Myocyte (in vitro differentiated cells): ENCODE measurements around the gene CADPS2. TPM values are rescaled to one million over a fixed set of nuclear protein-coding genes. Genes with fewer than 3 reads are reported as not detected.

Experiments used
- DNase-seq: peaks from one replicate; pipeline ENCODE4 v3.0.0-alpha.2; 2012; ENCODE audit warnings: low read depth
- total RNA-seq: library from RNA; depleted of rRNA; stranded (reverse); fragments of >200 nt; gene quantifications from 2 replicates; pipeline ENCODE4 v1.2.3, GENCODE V29; 2014

Gene CADPS2
- total RNA-seq, 1 donor from 2014 or later = 0.80 TPM

GRCh38 chr7:122789156-122789555, 97.1 kb downstream of the CADPS2 start:
- no peak for DNase-seq

DNA sequence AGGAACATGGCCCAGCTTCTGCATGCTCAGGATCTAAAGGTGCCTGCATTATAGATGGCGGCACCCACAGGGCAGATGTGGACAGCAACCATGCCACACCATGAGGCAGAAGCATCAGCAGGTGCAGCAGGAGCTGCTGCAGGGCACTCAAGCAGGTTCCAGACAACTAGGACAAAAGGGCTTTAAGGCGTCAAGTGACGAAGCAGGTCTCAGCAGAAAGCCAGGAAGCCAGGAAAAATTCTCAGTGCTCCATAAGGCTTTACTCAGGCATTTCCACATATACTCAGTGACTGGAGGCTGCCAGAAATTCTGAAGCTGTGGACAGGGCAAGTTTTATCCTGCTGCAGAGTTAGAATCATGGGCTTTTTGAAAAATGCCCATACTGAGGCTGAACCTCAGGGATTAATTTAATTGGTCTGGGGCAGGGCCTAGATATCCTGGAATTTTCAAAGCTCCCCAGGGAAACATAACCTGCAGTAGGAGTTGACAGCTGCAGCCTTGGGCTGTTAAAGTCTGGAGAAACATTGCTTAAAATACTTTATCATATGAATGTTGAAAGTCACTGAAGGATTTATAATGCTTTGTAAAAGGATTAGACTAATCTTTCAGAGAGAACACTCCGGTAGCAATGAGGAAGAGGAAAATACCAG, 115.4 kb downstream of the CADPS2 start:
- DNase-seq = peak; percentile 17

DNA sequence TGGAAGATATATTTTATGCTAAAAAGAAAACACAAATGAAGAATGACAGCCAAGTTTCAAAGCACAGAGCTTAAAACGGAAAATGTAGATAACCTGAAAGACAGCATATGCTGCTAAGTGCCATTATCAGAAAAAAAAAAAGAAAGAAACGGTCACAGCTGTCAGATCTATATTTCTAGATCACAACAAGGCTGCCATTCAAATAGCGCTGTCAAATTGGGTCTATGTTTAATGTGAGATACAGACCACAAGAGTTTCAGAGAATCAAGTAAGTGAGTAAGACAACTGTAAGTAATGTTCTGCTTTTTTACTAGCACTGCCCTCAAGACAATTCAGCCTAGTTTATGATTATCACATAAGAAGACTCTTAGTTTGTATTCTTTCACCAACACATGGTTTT, 117.4 kb downstream of the CADPS2 start:
- no peak for DNase-seq

DNA sequence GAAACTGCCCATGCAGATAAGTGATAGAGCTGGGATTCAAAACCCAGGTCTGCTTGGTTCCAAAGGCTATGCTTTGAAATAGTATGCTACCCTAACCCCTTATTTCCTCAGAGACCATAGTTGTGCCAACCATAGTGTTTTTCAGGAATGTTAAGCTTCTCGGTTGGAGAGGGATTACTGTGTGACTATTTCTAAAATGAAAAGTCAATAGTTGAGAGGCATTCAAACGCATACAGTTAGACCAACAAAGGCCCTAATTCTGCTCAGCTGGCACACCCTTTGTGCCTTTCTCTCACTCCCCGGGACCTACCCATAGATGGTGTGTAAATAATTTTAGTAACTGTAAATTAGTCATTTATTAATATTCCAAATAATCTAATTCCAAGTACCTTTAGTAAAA, 118.9 kb downstream of the CADPS2 start:
- no peak for DNase-seq

- DNase-seq = no peak
Observed at GRCh38 chr7:122766593-122766992, 119.7 kb downstream of the CADPS2 start.

DNA sequence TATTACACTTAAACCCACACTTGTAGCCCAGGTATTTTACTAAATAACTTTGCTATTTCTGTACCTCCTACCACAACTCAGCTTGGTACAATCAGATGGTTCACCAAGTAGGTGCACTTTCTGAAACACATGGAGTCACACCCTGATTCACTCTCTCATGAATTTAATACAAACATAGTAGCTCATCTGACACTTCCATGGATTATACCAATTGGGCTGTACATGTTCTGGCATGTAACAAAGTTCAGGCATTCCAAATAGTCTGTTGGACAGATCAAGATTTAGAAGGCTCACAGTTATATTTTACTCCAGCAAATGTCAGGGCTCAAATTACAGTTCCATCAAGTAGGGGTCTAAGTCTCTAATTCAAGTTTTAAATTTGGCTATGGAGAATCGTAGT, 121.4 kb downstream of the CADPS2 start:
- DNase-seq = no peak

- no peak for DNase-seq
Observed at GRCh38 chr7:122764020-122764419, 122.2 kb downstream of the CADPS2 start.

DNA sequence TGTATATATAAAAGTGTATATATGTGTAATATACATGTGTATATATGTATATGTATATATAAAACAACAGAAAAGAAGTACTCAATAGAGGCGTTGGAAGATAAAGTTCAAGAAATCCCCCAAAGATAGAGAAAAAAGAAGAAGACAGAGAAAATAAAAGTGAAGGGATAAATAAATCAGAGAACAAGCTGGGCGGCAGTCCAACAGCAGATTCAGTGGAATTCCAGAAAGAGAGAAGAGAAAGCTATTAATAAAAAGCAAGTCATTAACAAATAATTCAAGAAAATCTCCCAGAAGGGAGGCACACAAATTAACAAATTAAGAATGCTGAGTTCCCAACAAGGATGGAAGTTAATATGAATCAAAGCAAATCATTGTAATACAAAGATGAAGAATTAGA, 124.2 kb downstream of the CADPS2 start:
- no peak for DNase-seq

- no peak for DNase-seq
Observed at GRCh38 chr7:122758501-122758900, 127.8 kb downstream of the CADPS2 start.

DNA sequence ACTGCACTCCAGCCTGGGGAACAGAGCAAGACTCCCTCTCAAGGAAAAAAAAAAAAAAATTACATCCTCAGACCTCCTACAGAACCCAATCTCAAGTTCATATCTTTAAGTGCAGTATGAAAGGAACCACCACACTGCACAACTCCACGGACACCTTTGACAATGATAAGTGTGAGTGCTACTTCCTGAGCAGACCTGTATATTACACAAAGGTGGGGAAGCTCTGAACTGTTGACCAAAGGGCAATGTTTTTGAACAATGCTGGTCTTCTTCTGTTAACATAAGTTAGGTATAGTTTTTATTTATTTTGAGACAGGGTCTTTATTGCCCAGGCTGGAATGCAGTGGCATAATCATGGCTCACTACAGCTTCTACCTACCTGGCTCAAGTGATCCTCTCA, 129.4 kb downstream of the CADPS2 start:
- no peak for DNase-seq

GRCh38 chr7:122755696-122756095, 130.6 kb downstream of the CADPS2 start:
- no peak for DNase-seq

- no peak for DNase-seq
Observed at GRCh38 chr7:122752583-122752982, 133.7 kb downstream of the CADPS2 start.

GRCh38 chr7:122750389-122750788, 135.9 kb downstream of the CADPS2 start:
- DNase-seq = no peak

GRCh38 chr7:122748195-122748594, 138.1 kb downstream of the CADPS2 start:
- DNase-seq = no peak

- no peak for DNase-seq
Observed at GRCh38 chr7:122746948-122747347, 139.3 kb downstream of the CADPS2 start.

GRCh38 chr7:122743211-122743610, 143.0 kb downstream of the CADPS2 start:
- DNase-seq = no peak

GRCh38 chr7:122738947-122739346, 147.3 kb downstream of the CADPS2 start:
- no peak for DNase-seq

GRCh38 chr7:122736183-122736582, 150.1 kb downstream of the CADPS2 start:
- DNase-seq = no peak

- DNase-seq = no peak
Observed at GRCh38 chr7:122727759-122728158, 158.5 kb downstream of the CADPS2 start.

DNA sequence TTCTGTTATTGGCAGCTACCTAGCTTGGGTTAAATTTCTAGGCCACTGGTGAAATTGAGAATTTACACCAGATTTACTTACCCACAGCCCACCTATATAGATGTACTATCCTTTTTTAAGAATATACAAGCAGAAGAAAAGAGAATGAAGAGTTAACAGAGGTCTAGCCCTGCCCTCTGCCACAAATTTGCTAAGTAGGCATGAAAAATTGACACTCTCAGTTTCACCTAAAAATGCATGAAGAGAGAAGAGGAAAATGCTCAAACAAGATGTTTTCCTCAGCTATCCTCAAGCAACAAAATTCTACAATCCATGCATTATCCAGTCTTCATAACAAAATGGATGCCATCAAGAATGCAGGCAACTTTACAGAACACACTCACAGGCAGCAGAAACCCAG, 158.9 kb downstream of the CADPS2 start:
- DNase-seq = no peak

GRCh38 chr7:122726881-122727280, 159.4 kb downstream of the CADPS2 start:
- no peak for DNase-seq

DNA sequence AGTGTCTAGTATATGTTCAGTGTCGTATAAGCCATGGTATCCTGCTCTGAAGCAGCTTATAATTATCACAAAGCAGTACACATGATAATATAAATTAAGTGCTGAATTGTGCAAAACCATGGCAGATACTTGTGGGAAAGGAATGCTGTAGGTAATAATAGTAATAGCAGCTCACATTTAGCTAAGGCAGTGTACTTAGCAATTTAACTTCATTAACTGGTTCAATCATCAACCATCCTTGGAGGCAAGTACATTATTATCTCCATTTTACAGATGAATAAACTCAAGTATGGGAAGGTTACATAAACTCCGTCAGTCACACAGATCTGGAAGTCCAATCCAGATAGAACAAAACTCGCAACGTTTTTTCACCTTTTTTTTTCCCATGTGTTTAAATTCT, 161.9 kb downstream of the CADPS2 start:
- DNase-seq = no peak

GRCh38 chr7:122719010-122719578, 167.2 kb downstream of the CADPS2 start:
- DNase-seq = no peak
